PC-9 (cell line): ENCODE results near the gene TIMP3. TPM values are rescaled to one million over a fixed set of nuclear protein-coding genes. Genes with fewer than 3 reads are reported as not detected.

Experiments
- BruUV-seq: library from RNA; stranded (reverse); fragments of 400-500 nt; replicated peaks from 2 replicates; lab custom pipeline; 2021; lab: Mats Ljungman, UMichigan
- CTCF ChIA-PET: fragments of 300-600 bp; sonication (Branson Sonifier 250); formaldehyde crosslinking; loops from one replicate; lab custom pipeline; 2022; ENCODE audit warnings: antibody characterized with exemption; lab: Charles Lee
- POLR2A ChIA-PET: fragments of 300-600 bp; sonication (Branson Sonifier 250); formaldehyde crosslinking; loops from one replicate; lab custom pipeline; 2022; ENCODE audit warnings: antibody characterized with exemption; ENCODE audit not compliant: unreplicated experiment; lab: Charles Lee
- DNase-seq, 2 experiments: peaks; one replicate each; pipeline versions ENCODE4 v3.0.0 to v3.0.0-alpha.2; 2015 to 2022; ENCODE audit warnings: mixed read lengths in 1 of 2
- H2AFZ ChIP-seq: fragments of 200-600 bp; sonication (generic); 2 replicates; pipeline ENCODE4 v1.8.1; 2017; ENCODE audit warnings: antibody characterized with exemption
- H3F3A ChIP-seq: fragments of 200-600 bp; sonication (generic); 2 replicates; pipeline ENCODE4 v1.8.1; 2017; ENCODE audit warnings: antibody characterized with exemption, mild to moderate bottlenecking, low read depth; ENCODE audit not compliant: insufficient read depth
- H3K27ac ChIP-seq: fragments of 200-600 bp; sonication (generic); 2 replicates; pipeline ENCODE4 v1.6.1; 2016; ENCODE audit warnings: mixed run types
- H3K27me3 ChIP-seq: fragments of 200-600 bp; sonication (generic); 2 replicates; pipeline ENCODE4 v1.6.1; 2016; ENCODE audit warnings: low read depth, mixed run types; ENCODE audit not compliant: insufficient read depth
- H3K36me3 ChIP-seq: fragments of 200-600 bp; sonication (generic); 2 replicates; pipeline ENCODE4 v1.6.1; 2016; ENCODE audit warnings: low read depth, mixed run types
- H3K4me1 ChIP-seq: fragments of 200-600 bp; sonication (generic); replicated peaks from 2 replicates; pipeline ENCODE4 v1.6.1; 2016; ENCODE audit warnings: mixed run types; ENCODE audit not compliant: insufficient read depth
- H3K4me2 ChIP-seq: fragments of 200-600 bp; sonication (generic); 2 replicates; pipeline ENCODE4 v1.6.1; 2017; ENCODE audit warnings: mixed run types
- H3K4me3 ChIP-seq: fragments of 200-600 bp; sonication (generic); 2 replicates; pipeline ENCODE4 v1.6.1; 2016; ENCODE audit warnings: mixed run types
- H3K79me2 ChIP-seq: fragments of 200-600 bp; sonication (generic); 2 replicates; pipeline ENCODE4 v1.6.1; 2017; ENCODE audit warnings: low read depth, mixed run types
- H3K9me2 ChIP-seq: fragments of 200-600 bp; sonication (generic); 2 replicates; pipeline ENCODE4 v1.8.1; 2017; ENCODE audit warnings: mild to moderate bottlenecking; ENCODE audit not compliant: insufficient read depth
- H3K9me3 ChIP-seq: fragments of 200-600 bp; sonication (generic); 2 replicates; pipeline ENCODE4 v1.8.1; 2016; ENCODE audit warnings: low read depth; ENCODE audit not compliant: insufficient read depth
- H4K20me1 ChIP-seq: fragments of 200-600 bp; sonication (generic); 2 replicates; pipeline ENCODE4 v1.8.1; 2017; ENCODE audit not compliant: insufficient read depth
- EZH2 ChIP-seq: fragments of 200-600 bp; sonication (generic); IDR thresholded peaks from 2 replicates; pipeline ENCODE4 v1.8.0; 2017; ENCODE audit warnings: antibody characterized with exemption, low read depth
- intact Hi-C: fragments of 100-400 bp; cut with micrococcal nuclease; formaldehyde crosslinking; loops from one replicate; pipeline ENCODE4 v1.10.0; 2022; ENCODE audit not compliant: unreplicated experiment
- total RNA-seq: library from RNA; stranded (reverse); gene quantifications from 2 replicates; pipeline ENCODE4 v1.2.3, GENCODE V29; 2021
- TF ChIP-seq, protein P1 (sequence below): fragments of 200-600 bp; sonication (generic); conservative IDR thresholded peaks from 2 replicates; pipeline ENCODE4 v1.6.1; 2017; ENCODE audit warnings: mixed run types, antibody characterized with exemption, mild to moderate bottlenecking, moderate library complexity

TIMP3 gene
- total RNA-seq, 1 experiment from 2014 or later: 79.8 TPM

DNA sequence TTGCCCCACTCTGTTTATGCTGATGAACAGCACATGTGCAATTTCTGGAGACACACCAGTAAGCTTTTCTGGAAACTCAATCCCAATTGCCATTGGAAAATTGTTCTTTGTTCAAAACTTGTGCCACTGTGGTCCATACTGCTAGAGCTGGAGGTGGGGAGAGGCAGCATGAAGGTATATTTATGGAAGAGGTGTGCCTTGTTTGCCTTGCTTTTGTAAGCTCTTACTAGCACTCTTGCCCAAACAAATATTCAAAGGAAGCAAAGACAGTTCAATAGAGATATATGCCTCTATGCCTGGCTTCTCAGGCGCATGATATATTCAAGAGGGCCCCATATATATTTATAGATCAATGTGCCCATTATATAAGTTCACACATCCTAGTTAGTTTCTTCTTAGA, 42.7 kb downstream of the TIMP3 start:
- H3K9me3 ChIP-seq: no peaks in the 10 kb centered on the region
- TF ChIP-seq, protein P1, sequence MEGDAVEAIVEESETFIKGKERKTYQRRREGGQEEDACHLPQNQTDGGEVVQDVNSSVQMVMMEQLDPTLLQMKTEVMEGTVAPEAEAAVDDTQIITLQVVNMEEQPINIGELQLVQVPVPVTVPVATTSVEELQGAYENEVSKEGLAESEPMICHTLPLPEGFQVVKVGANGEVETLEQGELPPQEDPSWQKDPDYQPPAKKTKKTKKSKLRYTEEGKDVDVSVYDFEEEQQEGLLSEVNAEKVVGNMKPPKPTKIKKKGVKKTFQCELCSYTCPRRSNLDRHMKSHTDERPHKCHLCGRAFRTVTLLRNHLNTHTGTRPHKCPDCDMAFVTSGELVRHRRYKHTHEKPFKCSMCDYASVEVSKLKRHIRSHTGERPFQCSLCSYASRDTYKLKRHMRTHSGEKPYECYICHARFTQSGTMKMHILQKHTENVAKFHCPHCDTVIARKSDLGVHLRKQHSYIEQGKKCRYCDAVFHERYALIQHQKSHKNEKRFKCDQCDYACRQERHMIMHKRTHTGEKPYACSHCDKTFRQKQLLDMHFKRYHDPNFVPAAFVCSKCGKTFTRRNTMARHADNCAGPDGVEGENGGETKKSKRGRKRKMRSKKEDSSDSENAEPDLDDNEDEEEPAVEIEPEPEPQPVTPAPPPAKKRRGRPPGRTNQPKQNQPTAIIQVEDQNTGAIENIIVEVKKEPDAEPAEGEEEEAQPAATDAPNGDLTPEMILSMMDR: no peak
- no peak for TF ChIP-seq EZH2
- peaks cover 72% of the 10 kb centered on the region for H3K36me3 ChIP-seq
- no peak for DNase-seq
- no peaks in the 10 kb centered on the region for H3K4me1 ChIP-seq
- H3F3A ChIP-seq: peaks cover 82% of the 10 kb centered on the region
- peaks cover 96% of the 10 kb centered on the region for H3K79me2 ChIP-seq
- no peak overlapping the region for H3K4me3 ChIP-seq
- H3K4me2 ChIP-seq: no peak overlapping the region
- no peak overlapping the region for H3K27ac ChIP-seq
- intact Hi-C loops: no loop called here
- H3K9me2 ChIP-seq: no peaks in the 10 kb centered on the region
- H2AFZ ChIP-seq: no peak overlapping the region
- CTCF ChIA-PET: no interaction called here
- BruUV-seq: no TSS peak
- POLR2A ChIA-PET: no interaction called here
- no peaks in the 10 kb centered on the region for H3K27me3 ChIP-seq
- H4K20me1 ChIP-seq: peaks cover 100% of the 10 kb centered on the region

DNA sequence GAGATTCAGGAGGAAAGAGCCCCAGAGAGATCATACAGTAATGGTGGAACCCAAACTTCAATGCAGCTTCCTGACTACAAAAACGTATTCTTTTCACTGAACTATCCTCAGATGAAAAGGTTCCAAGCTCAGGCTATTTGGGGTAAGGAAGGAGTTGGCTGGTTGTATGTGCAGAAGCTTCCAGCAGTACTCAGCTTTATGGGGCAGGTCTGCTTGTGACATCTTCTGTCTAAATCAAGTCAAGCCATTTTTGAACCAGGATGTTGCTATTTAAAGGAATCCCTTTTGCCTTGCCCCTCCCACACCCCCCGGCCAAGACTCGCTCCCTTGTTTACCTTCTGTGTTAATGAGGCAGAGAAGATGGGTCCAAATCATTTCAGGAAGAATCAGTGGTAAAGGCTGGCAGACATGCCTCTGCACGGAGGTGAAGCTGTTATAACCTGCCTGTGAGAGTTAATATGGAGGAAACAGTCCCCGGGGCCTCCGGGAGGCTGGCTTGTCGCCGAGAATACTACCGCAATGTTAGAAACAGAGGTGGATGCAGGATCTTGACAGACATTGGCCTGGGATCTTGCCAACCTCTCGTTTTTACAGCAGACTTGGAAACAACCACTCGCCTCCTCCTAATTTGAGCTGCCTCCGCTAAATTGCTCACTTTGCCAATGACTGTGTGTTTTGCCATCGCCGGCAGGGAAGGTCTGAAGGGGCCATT, 45.4 kb downstream of the TIMP3 start:
- TF ChIP-seq EZH2: no peak
- TF ChIP-seq, protein P1: no peak
- no TSS peak for BruUV-seq

DNA sequence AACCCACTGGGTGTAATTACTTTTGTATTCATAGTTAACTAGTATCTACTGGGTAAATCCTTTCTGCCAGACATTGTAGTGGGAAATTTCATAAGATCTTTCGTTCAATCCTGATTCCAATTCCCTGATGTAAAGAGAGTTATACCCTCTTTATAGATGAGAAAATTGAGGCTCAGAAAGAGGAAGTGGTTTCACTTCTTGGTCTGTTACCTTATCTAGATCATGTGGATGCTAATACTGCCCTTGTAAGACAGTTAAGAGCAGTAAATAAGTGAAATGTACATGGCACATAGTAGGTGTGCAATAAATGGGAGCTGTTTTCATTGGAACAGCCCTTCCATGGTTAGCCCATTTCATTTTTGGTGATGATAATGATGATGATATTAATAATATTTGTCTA, 46.7 kb downstream of the TIMP3 start:
- Histone ChIP-seq H3K9me2 (no peaks in the 10 kb centered on the region), H3K79me2 (peaks cover 90% of the 10 kb centered on the region), H3K27ac (no peak overlapping the region), H3K9me3 (no peaks in the 10 kb centered on the region), H3K4me3 (no peak overlapping the region), H3K27me3 (no peaks in the 10 kb centered on the region), H3K36me3 (peaks cover 86% of the 10 kb centered on the region), H2AFZ (no peak overlapping the region), H4K20me1 (peaks cover 100% of the 10 kb centered on the region), H3K4me1 (no peaks in the 10 kb centered on the region), H3K4me2 (no peak overlapping the region), H3F3A (peaks cover 91% of the 10 kb centered on the region)
- intact Hi-C loops: no loop called here
- BruUV-seq: no TSS peak
- no peak for TF ChIP-seq EZH2
- TF ChIP-seq, protein P1: no peak
- DNase-seq: no peak
- ChIA-PET CTCF (no interaction called here), POLR2A (interaction anchor here (0.6 kb wide), 1 partner anchor 1198 kb away, joined by 16 read pairs; no protein-coding TSS in a partner anchor)

More for the DNA sequence above, 45.4 kb downstream of the TIMP3 start:
- POLR2A ChIA-PET: no interaction called here
- intact Hi-C loops: no loop called here
- Histone ChIP-seq H3K9me2 (no peaks in the 10 kb centered on the region), H2AFZ (no peak overlapping the region), H3K4me1 (no peaks in the 10 kb centered on the region), H3K79me2 (peaks cover 93% of the 10 kb centered on the region), H3K36me3 (peaks cover 83% of the 10 kb centered on the region), H3K4me2 (no peak overlapping the region), H4K20me1 (peaks cover 100% of the 10 kb centered on the region), H3K9me3 (no peaks in the 10 kb centered on the region), H3F3A (peaks cover 88% of the 10 kb centered on the region), H3K4me3 (no peak overlapping the region), H3K27me3 (no peaks in the 10 kb centered on the region), H3K27ac (no peak overlapping the region)
- DNase-seq: no peak
- CTCF ChIA-PET: no interaction called here
